ENCODE measurements around the gene KRT9.

Gene KRT9

DNA sequence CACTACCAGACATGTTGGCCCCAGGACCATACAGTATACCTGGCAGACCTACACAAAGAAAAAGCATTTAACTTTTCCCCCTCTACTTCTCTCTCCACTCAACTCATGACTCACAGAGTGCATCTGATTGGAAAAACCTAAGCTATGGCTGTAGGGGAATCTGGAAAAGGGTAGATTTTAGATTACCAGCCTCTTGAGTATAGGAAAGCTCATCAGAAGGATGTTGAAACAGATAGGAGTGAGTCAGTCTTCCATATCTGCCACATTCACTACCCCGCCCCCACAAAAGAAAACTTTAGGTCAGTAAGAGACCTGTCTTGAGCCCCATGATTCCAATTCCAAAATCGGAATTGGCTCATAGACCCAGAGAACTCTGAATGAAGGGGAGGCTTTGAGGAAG, 12.3 kb downstream of the KRT9 start:
- DNase-seq (ENCODE audit: extremely low read depth, low read depth) = no peak
- TF ChIP-seq, protein P1, sequence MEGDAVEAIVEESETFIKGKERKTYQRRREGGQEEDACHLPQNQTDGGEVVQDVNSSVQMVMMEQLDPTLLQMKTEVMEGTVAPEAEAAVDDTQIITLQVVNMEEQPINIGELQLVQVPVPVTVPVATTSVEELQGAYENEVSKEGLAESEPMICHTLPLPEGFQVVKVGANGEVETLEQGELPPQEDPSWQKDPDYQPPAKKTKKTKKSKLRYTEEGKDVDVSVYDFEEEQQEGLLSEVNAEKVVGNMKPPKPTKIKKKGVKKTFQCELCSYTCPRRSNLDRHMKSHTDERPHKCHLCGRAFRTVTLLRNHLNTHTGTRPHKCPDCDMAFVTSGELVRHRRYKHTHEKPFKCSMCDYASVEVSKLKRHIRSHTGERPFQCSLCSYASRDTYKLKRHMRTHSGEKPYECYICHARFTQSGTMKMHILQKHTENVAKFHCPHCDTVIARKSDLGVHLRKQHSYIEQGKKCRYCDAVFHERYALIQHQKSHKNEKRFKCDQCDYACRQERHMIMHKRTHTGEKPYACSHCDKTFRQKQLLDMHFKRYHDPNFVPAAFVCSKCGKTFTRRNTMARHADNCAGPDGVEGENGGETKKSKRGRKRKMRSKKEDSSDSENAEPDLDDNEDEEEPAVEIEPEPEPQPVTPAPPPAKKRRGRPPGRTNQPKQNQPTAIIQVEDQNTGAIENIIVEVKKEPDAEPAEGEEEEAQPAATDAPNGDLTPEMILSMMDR (IDR thresholded peaks at IDR 0.05; ENCODE audit: low read depth, low read length) = no peak

DNA sequence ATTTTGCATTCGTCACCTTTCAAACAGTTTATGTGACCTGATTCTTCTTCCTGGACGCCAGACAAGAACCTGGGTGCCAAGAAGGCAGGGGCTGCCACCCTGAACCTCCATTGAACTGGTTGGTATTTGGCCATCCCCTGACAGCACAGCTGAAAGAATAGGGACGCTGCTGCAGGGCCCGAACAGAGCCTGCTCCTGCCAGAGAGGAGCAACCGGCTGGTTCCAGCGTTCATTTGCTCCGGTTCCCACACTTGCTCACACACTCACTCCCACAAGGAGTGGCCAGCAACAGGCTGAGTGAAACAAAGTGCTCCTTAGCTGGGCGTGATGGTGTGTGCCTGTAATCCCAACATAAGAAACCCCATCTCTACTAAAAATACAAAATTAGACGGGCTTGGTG, 14.9 kb downstream of the KRT9 start:
- no peak for DNase-seq (ENCODE audit: extremely low read depth, low read depth)
- TF ChIP-seq, protein P1 (IDR thresholded peaks at IDR 0.05; ENCODE audit: low read depth, low read length) = no peak

DNA sequence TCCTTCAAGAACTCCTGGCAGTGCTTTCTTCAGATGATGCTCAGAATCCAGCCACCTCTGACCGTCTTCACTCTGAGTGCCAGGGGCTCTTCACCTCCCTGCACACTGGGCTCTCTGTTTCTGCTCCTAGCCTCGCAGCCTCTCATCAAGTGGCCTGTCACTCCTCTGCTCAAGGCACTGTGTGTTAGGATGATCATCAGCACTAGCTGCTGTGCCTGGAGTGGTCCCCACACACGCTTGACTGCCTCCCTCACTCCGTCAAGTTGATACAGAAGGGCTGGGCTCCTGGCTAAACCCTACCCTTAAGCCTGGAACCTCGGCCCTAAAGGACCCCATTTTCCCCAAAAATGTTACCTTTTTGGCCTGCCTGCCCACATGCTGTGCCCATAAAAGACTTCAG, 15.6 kb downstream of the KRT9 start:
- DNase-seq (ENCODE audit: extremely low read depth, low read depth) = no peak
- TF ChIP-seq, protein P1 (IDR thresholded peaks at IDR 0.05; ENCODE audit: low read depth, low read length) = no peak

DNA sequence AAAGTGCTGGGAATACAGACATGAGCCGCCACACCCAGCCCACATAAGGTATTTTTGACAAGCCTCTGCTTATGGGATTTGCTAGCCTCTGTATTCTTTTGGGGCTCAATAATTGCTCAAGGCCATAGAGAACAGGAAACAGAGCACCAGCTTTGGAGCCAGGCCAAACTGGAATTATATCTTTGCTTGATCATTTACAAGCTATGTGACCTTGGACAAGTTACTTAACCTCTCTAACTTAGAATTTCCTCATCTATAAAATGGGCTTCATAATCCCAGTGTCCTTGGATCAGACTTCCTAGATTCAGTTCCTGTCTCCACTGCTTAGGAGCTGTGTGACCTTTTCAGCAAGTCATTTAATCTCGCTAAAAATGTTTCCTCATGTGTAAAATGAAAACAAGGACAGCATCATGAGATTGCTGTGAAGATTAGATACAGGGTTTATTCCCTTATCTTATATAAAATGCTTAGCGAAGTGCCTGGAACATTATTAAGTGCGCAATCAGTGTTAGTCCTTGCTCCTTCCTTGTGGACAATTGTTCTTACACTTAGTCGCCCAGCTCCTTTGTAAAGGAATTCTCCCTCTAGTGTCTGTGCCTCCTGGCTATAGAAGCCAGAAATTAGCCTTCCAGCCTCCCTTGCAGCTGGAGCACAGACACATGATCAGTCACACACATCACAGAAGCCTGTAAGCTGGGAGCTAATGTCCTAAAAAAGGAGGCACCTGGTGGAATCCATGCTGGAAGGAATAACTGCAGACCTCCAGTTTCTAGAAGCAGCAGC, 16.6 kb downstream of the KRT9 start:
- no peak for DNase-seq (ENCODE audit: extremely low read depth, low read depth)
- TF ChIP-seq, protein P1 (IDR thresholded peaks at IDR 0.05; ENCODE audit: low read depth, low read length) = no peak

DNA sequence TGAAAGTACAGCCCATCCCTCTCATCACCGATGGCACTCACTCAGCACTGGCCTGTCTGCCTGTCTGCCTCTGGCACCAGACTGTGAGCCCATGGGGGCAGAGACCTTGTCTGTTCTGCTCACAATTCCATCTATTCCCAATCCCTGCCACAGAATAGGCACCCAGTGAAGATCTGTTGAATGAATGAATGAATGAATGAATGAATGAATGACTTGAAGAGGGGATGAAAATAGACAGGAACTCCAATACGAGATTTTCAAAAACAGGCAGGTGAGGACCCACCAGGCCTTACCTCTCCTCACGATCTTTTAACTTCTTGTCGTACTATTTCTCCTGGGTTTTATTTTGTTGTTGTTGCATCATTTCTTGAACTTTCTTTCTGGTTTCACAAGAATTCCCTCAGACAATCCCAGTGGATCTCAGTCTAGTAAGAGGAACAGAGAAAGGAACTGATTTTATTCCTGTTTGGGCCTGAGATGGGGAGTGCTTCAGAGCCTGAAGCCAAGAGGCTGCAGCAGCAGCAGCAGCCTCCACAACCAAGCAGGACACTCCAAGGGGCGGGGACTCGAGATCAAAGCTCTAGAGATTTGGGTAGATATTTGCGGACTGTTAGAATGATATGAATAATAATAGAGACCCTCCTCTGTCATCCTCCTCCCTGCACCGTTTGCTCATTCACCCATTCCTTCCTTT, 17.7 kb downstream of the KRT9 start:
- TF ChIP-seq, protein P1 (IDR thresholded peaks at IDR 0.05; ENCODE audit: low read depth, low read length) = no peak
- no peak for DNase-seq (ENCODE audit: extremely low read depth, low read depth)

DNA sequence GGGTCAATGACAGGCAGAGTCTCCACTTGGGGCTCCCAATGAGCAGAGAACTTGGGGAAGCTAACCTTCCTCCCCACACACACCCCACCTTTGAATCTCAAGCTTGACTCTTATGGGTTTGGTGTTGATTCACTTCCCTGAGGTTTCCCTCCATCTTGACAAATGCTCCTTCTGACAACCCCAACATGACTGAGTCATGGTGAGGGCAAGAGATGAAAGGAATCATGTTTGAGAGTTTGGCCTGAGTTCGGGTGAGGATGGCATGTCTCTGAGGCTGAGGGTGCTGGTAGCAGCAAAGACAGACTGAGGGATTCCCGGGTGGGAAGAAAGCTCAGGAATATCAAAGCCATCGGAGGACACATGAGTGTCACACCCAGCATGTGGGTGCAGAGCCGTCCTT, 18.7 kb downstream of the KRT9 start:
- TF ChIP-seq, protein P1 (IDR thresholded peaks at IDR 0.05; ENCODE audit: low read depth, low read length) = no peak
- DNase-seq (ENCODE audit: extremely low read depth, low read depth) = no peak

DNA sequence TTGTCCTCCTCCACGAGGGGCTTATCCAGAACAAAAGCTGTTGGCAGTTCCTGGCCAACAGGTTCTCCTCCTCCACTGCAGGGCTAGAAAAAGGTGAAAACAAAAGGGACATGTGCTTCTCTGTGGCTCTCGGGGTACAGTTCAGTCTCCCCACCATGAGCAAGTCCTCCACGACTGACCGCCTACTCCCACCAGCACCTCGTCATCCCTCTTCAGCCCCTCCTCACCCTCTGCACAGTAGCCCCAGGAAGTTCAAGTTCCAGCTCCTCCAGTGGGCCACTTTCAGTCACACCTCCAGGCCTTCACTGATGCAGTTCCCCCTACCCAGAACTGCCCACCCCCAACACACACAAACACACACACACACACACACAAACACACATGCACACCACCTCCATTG, 19.4 kb downstream of the KRT9 start:
- TF ChIP-seq, protein P1 (IDR thresholded peaks at IDR 0.05; ENCODE audit: low read depth, low read length) = no peak
- no peak for DNase-seq (ENCODE audit: extremely low read depth, low read depth)
